ENCODE data around the gene ELOB. TPM values are rescaled to one million over a fixed set of nuclear protein-coding genes. Genes with fewer than 3 reads are reported as not detected.

The ELOB gene
- total and polyA plus RNA-seq, 2 of the 13 experiments (the other 11 are each of a cell fraction or from before 2014, with no cell fraction given) = 208 to 225 TPM

GRCh38 chr16:2761472-2761871 is 15.6 kb downstream of the ELOB start:
- H3K27me3 ChIP-seq (ENCODE audit: control insufficient read depth in 1 of 2, insufficient read depth in 2 of 2, low read length in 2 of 2) = no peaks in the 10 kb centered on the region
- H3K9ac ChIP-seq (ENCODE audit: insufficient read depth, low read depth, low read length) = no peak overlapping the region
- H3K4me3 ChIP-seq (replicated peaks in 1 of 3; ENCODE audit: insufficient read depth in 1 of 3, low read depth in 2 of 3, low read length in 3 of 3) = no peak overlapping the region
- FAIRE-seq = no peak
- H3K36me3 ChIP-seq (replicated peaks in 1 of 2; ENCODE audit: control insufficient read depth in 1 of 2, insufficient read depth in 2 of 2, low read length in 2 of 2) = peaks cover 46 to 98% of the 10 kb centered on the region in 2 experiments
- no peak for DNase-seq (ENCODE audit: low spot score)
- TF ChIP-seq RFX5 (IDR thresholded peaks at IDR 0.05; ENCODE audit: low read depth, low read length) (no peak), NFE2L2 (IDR thresholded peaks at IDR 0.05; ENCODE audit: low read length) (no peak), RBFOX2 (IDR thresholded peaks at IDR 0.05; ENCODE audit: low read depth, low read length) (0 out of 2 replicates have a peak, but pooled peaks have one; percentile 2)
- no peak overlapping the region for H2AFZ ChIP-seq (ENCODE audit: low read length)
- intact Hi-C loops (cut with micrococcal nuclease; ENCODE audit: unreplicated experiment) = no loop called here
- peaks cover 50% of the 10 kb centered on the region for H3K79me2 ChIP-seq (ENCODE audit: insufficient read depth, low read length)
- H3K4me1 ChIP-seq (ENCODE audit: insufficient read depth, low read length) = peaks cover 4% of the 10 kb centered on the region
- no peak for ATAC-seq
- ChIA-PET POLR2A (interaction anchor here (0.8 kb wide), 1 partner anchor 9 kb away, joined by 4 read pairs; the partner anchor contains the start of gene SRRM2), CTCF (ENCODE audit: low intra/inter-chr PET ratio, low total read pairs) (no interaction called here)
- peaks cover 28% of the 10 kb centered on the region for H4K20me1 ChIP-seq (ENCODE audit: insufficient read depth, low read length)
- H3K4me2 ChIP-seq (ENCODE audit: low read depth, low read length) = no peak overlapping the region
- H3K9me3 ChIP-seq (ENCODE audit: low read length) = no peaks in the 10 kb centered on the region
- H3K27ac ChIP-seq (ENCODE audit: extremely low read length, insufficient read depth, low read length) = no peak overlapping the region
- in situ Hi-C loops (cut with HindIII; ENCODE audit: extremely low pct_ligation_motif_present, low pct_unique_long_range_greater_than_20kb) = no loop called here
- WGBS (ENCODE audit: low lambda C conversion rate) = 97% methylated on average over 10 of the region's 10 CpGs
- no TSS peak for BruUV-seq (replicated peaks)

GRCh38 chr16:2757344-2757743 is 19.7 kb downstream of the ELOB start:
- ChIA-PET CTCF (ENCODE audit: low intra/inter-chr PET ratio, low total read pairs) (no interaction called here), POLR2A (interaction anchor here (0.7 kb wide), 1 partner anchor 19 kb away, joined by 3 read pairs; no protein-coding TSS in a partner anchor)
- peaks cover 27% of the 10 kb centered on the region for H3K4me1 ChIP-seq (ENCODE audit: insufficient read depth, low read length)
- no peak overlapping the region for H3K9ac ChIP-seq (ENCODE audit: insufficient read depth, low read depth, low read length)
- in situ Hi-C loops (cut with HindIII; ENCODE audit: extremely low pct_ligation_motif_present, low pct_unique_long_range_greater_than_20kb) (no loop called here), intact Hi-C loops (cut with micrococcal nuclease; ENCODE audit: unreplicated experiment) (no loop called here)
- no TSS peak for BruUV-seq (replicated peaks)
- TF ChIP-seq FUBP1 (CRISPR knock-in tag; IDR thresholded peaks at IDR 0.05; ENCODE audit: borderline replicate concordance) (no peak), RBM22 (optimal IDR thresholded peaks at IDR 0.05; ENCODE audit: low read length) (peak; percentile 37)
- H3K9me3 ChIP-seq (ENCODE audit: low read length) = no peaks in the 10 kb centered on the region
- H3K4me3 ChIP-seq (replicated peaks in 1 of 3; ENCODE audit: insufficient read depth in 1 of 3, low read depth in 2 of 3, low read length in 3 of 3) = no peak overlapping the region
- peaks cover 56% of the 10 kb centered on the region for H4K20me1 ChIP-seq (ENCODE audit: insufficient read depth, low read length)
- 96% methylated on average over 11 of the region's 11 CpGs for WGBS (ENCODE audit: low lambda C conversion rate)
- ATAC-seq (no peak), FAIRE-seq (no peak), DNase-seq (ENCODE audit: low spot score) (no peak)
- no peaks in the 10 kb centered on the region; a peak in 1 of 5 replicates for H3K27me3 ChIP-seq (ENCODE audit: control insufficient read depth in 1 of 2, insufficient read depth in 2 of 2, low read length in 2 of 2)
- no peak overlapping the region for H3K4me2 ChIP-seq (ENCODE audit: low read depth, low read length)
- H3K36me3 ChIP-seq (replicated peaks in 1 of 2; ENCODE audit: control insufficient read depth in 1 of 2, insufficient read depth in 2 of 2, low read length in 2 of 2) = peaks cover 32 to 62% of the 10 kb centered on the region in 2 experiments
- no peak overlapping the region for H2AFZ ChIP-seq (ENCODE audit: low read length)
- H3K79me2 ChIP-seq (ENCODE audit: insufficient read depth, low read length) = peaks cover 72% of the 10 kb centered on the region
- H3K27ac ChIP-seq (ENCODE audit: extremely low read length, insufficient read depth, low read length) = no peak overlapping the region

Measured in HepG2 (cell line).